ENCODE data around the gene ARHGAP15.

ARHGAP15 gene

DNA sequence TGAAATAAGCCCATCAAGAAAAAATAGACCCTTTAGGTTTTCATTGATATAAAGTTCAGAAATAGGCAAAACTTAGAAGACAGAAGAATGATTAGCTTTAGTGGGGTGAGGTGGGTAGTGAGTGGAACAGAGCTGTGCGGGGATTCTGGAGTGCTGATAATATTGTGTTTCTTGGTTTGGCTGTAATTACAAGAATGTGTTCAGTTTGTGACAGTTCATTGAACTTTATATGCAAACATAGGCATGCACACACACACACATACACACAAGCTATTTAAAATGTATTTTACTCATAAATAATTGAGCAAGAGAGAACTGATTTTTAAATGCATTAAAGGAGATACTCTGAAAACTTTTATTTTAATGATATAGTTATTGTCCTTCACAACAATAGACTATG, 17.1 kb downstream of the ARHGAP15 start:
- no peak for DNase-seq

DNA sequence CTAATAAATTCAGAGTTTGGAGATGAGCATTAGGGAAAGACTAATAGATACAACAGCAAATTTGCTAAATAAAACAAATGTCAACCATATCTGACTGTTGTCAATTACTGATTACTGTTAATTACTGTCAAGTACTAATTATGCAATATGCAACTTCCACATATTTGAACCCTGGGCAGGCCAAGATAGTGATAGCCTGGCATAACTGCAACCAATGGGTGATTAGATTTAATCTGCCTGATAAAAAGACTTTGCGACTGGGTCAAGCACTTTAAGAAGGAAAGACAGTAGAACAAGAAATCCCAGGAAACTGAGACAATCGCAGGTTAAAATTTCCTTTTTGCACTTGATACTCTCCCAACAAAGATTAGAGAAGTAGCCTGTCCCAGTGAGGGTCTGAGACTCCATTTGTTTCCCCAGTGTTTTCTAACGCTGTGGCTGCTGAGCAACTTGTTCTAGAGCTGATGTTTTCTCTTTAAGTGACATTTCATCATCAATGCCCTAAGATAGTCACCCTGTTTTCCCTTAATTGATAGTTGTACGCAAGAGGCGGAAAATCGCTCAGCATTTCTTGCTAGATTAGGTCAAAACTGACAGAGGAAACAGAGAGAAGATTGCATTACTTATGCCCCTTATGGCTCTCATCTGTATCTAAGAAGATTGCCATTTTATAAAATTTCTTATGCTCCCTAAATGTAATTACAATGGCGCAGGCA, 17.8 kb downstream of the ARHGAP15 start:
- no peak for DNase-seq

DNA sequence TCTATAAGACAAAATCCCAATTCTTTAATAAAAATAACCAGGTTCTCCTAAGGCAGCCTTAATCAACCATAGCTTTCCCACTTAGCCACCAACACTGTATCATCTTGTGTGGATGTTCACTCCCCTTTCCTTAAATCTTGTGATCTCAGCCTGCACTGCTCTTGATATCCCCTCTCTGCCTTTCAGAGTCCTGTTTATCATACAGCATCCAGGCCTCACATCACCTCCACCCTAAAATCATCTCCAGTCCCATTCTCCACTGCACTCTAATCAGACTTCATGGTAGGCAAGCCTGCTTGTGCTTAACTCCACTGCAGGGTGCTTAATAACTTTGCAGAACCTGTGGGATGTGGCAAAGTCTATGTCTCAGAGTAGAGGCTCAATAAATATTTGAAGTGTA, 18.8 kb downstream of the ARHGAP15 start:
- no peak for DNase-seq

DNA sequence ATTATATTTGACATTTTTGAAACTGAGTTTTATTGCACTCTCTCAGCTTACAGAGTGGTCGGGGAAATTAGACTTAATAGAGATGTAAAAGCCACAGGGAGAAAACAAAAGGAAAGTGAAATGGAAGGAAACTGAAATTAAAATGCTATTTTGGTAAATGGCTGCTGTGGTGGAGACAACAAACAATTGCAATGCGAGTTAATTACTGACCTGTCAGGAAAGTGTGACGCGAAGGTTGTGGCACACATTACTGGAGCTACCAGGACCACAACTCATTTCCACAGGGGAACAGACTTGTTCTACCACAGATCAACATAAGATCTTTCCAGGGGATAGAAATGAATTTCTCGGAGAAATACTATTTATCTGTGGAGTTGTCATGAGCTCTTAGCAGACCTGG, 19.5 kb downstream of the ARHGAP15 start:
- no peak for DNase-seq

DNA sequence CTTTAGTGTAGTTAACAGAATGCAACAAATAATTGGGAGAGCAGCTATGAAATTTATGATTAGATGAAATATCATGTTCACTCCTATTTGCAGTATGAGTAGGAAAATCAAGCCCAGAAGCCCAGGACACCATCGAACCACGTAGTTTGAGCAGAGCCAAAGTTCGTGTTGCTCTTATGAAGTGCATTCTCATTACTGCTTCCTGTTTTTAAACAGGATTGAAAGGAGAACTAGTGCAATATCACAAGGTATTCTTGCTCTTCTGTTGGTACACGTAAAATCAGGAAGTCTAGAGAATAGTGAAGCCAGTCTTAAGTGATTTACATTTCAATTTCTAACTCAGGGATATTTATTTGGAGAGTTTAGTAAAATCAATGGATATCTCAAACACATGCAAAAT, 21.1 kb downstream of the ARHGAP15 start:
- no peak for DNase-seq

DNA sequence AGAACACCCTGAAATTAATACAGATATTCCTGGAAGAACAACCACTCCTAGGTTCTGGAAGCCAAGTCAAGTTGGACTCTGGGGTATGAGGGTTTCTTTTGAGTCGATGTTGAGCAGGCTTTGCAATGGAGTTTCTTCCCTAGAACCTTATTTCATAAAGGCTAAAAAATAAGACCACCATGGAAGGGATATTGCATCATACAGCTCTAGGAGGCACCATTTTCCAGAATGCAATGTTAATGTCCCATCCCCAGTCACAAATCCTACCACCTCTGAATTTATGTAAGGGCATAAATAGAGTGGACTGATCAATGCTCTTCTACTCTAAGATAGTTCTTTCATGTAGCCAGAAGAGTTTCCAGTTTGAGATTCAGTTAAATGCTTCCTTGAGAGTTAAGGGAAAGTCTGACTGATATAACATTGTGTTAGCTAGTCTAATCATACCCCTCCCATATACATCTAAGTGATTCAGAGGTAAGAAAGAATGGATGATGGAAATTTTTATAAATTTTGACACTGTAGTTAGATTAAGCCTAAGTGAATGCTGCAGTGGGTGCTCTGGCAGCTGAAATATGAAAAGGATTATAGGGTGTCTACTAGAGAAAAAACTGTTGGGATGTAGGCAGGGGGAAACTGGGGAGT, 22.0 kb downstream of the ARHGAP15 start:
- no peak for DNase-seq

DNA sequence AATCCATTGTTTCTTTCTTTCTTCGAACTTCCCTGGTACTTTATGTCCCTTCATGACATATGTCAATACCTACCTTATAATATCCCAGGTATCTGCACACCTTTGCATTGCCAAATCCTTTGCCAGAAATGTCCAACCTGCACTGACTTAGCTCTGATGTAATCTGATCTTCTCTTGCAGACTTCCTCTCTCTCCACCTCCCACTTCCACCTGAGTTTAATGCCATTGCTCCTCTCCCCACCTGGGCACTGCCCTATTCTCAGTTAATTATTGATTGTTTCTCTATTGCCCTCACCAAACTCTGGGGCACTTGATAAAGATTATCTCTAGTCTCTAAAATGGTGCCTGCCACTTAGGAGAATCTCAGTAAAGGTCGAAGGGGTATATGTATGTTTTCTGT, 23.0 kb downstream of the ARHGAP15 start:
- DNase-seq = no peak

DNA sequence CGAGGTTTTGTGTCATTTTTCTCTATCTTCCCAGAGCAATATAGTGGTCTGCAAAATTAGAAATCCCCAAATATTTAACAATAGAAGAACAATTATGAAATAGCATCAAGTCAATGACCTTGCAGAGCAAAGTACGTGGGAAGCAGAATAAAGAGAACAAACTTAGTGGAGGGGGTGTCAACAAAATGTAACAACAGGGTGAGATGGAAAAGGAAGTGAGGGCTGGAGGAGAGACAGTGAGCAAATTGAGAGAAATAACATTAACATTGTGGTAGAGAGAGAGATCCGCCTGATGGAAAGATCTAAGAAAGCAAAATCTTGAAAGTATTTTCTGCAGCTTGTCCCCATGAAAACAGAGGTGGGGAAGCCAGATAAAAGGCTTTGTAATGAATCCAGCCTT, 23.4 kb downstream of the ARHGAP15 start:
- no peak for DNase-seq

DNA sequence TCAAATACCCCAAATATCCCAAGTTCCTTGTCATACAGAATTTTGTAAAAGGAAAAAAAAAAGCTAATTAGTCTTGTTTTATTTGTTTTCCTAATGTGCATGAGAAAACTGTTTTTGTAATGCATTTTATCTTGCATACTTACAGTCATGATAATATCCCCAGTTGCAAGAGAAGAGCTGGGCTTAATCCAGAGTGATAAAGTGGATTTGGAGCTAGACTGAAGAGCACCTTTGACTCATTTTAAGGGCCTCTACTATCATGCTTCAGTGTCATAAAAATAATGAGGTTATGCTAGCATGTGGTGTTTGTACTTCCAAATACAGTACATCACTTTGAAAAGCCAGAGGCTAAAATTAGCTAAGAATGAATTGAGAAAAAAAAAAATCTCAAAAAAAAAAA, 26.4 kb downstream of the ARHGAP15 start:
- DNase-seq = no peak

DNA sequence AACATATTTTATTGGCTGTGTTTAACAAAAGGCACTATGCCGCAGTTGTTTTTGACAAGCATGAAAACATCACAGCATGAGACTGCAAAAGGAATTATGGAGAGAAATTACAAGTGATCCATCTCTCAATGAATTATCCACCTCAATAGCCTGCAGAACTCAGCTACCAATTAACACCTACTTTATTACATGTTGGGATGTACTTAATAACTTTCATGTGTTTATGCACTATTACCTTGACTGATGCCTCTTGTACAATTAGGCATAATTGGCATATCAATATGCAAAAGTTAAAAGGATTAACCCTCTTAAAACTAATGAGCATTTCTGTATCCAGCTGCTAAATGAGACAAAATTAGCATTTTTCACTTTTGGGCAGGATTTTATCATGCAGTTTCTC, 27.8 kb downstream of the ARHGAP15 start:
- peak; percentile 5 for DNase-seq

DNA sequence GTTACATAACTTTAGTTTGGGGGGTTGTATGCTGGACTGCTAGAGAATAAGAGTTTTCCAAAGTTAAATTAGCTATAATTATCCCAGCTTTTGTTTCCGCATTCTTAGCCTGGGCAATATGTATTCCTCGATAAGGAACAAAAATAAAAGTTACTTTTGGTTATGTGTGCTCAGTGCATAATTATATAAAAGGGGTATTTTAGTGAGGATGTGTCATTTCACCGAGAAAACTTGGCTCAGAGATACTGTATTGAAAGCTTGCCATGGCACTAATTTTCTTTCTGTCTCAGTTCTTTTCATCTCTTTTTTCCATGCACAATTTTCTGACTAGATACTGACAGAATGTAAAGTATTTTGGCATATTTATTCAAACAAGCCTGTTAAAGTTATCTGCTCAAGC, 28.2 kb downstream of the ARHGAP15 start:
- no peak for DNase-seq

DNA sequence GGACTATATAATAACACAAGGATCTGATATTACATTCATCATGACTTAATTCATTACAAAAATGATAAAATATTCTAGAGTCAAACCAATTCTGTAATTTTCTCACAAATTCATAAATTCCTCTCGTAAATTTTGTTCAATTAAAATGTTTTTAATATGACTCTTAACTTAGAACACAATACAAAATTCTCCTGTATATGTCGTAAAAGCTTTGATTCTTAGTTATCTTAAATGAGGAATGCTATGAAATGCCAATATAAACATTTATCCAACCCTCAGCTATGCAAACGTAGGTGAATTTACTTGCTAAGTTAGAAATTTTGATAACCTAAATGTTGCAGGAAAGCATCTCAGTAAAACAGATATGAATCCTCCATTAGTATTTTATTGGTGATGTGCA, 28.9 kb downstream of the ARHGAP15 start:
- no peak for DNase-seq

DNA sequence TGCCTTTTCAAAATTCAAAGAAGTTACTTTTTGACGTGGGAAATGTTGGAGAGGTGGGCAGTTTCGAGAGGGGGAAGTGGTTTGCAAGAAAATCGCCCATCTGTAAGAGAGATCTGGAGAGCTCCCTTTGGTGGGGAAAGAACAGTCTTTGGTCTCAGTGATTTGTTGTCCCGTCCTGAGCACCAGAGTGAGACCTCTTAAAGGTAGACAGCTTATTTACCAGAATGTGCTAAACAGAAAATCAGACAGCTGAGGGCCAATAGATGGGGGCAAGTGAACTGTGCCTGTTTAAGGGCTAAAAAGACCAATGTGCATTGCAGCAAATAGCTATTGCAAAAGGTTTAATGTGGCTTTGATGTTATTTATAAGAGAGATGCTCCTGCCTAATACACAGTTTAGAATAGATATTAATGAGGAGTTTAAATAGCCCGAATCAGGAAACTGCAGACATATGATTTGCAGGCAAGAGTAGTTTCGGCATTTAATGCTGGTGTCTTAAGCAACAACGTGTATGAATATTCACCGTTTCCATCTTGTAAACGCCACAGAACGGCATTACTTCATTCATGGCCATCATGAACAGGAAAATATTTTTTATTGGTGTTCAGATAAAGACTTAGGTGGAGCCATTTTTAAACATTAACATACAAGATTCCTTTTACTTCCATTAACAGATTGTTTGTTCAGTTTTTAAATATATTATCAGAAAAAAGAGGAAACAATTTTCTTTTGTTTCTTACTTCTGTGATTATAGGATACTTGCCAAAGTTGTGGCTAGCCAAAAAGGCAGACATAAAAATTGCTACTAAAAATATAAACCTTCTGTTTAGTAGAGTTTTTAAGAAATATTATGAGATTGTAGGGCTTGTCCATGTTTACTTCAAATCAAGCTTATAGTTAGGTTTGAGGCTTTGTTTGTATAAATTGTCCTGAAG, 29.6 kb downstream of the ARHGAP15 start:
- no peak for DNase-seq

DNA sequence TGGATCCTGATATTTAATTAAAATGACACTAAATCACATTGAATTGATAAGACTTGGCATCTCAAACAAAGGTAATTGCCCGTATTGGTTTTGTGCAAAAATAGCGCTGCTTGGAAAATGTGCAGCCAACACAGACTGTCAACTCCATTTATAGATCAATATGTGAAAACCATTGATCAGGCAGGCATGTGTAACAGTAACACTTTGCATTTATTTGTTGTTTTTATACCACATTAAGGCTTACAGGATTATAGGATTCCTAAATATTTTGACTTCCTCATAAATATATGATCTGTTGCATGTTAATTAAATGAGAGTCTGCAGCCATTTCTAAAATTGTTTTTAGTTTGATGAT, 30.2 kb downstream of the ARHGAP15 start:
- DNase-seq = no peak

DNA sequence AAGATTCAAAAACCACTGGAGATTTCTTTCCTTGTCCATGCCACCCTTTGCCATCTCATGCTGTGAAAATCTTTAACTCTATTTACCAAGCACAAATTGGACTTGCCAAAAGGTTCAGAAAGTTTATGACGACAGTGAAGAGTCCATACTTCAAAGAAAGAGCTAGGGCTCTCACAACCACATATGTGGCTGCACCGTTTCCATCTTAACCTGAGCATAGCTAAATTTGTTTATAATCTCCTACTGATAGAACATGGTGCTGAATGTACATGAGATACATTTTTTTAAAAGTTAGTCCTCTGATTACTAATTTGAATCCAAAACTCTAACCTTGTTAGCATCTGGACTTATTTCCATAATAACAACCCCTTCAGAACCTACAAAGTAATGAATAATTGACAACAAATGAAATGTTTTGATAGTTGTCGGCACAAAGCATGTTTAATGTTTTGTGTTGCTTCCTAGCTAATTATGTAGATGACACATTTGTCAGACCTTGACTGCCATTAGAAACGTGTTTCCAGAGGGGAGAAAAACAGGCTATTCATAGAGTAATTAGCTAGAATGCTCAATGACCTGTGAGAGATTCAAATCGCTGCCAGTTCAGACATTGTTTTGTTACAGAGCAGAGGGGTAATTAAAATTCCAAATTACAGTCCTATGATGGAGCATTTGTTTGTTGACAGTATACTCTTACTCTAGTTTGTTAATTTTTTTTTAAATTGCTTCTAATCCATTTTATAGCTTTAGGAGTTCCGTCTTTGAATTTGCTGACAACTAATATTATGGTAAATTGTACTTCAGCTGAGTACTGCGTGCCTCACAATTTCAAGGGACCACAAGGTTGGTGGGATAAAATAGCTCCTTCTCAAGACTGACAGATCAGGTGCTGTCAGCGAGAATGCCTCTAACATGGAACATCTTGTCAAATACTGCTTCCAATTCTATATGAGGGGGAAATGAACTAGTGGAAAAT, 31.8 kb downstream of the ARHGAP15 start:
- DNase-seq = peak; percentile 47

DNA sequence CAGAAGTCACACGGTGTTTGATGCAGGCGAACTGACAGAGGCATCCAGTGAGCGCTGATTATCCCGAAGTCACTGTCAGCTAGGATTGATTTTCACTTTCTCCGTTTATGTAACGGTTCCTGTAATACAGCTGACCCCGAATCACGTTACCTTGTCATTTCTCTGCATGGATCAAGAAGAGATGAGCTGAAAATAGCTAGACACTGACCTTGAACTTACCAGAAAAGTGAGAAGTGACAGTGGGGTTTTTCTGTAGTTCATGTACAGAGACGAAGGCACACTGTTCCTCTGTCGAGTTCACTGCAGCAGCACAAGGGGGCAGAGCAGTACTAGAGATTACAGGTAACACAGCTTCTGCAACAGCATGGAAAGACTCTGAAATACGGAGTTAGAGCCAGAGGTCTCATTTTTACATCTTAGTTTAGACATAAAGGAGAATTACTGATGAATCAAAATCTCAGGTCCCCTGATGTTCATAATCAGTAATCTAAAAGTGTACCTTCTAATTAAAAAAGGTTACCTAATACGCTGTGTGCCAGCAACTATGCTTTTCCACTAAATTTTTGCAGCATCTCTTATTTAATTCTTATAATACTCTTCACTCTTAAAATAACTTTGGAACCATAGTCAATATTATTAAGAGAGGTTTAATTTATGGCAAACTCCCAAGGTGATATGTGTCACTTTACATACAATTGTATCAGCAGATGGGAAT, 33.1 kb downstream of the ARHGAP15 start:
- DNase-seq = peak; percentile 24

DNA sequence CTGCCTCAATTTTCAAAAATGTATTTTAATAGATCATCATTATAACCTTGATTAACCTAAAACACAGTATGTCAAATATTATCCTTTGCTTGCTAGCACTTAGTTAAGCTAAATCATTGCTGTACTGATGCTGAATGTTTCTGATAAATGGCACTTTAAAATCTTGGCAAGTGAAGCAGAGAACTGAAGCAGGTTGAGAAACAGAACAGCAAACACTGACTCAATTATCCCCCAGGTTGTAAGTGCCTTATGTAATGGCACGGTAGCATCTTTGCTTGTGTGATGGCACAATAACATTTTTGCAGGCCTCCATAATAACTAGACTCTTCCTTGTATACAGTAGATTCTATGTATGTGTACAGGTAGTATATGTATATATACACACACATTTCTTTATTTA, 33.8 kb downstream of the ARHGAP15 start:
- no peak for DNase-seq

DNA sequence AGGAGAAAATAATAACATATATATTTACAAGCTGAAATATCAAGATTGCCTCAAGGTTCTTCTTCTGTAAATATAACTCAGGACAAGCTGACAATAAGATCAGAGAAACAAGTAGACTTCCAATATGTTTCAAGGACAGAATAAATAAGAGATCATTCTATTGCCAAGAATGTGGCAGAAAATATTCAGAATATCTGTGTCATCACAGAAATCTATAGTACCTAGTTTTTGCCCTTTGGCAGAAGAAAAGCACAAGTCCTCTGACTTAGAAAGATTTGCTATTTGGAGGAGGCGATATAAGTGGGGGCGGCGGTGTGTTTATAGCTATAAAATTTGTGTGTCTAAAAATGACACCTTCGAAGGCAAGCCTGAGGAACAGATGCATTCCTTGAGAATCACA, 34.3 kb downstream of the ARHGAP15 start:
- no peak for DNase-seq

DNA sequence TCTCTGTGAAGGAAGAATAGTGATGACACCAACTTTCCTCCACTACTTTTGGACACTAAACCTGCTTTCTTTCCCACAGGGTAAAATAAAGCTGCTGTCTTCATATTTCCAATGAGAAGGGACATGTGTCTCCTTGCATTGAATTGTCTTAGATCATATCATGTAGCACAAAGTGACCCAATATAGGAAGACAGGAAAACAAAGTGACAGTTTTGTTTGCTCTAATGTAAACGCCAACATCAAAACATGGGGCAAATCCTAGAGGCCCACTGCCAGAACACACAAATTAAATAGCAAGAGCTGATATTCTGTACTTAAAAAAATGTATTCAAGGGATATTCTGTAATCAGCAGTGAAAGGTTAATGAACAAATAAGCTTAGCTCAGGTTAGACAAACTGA, 36.1 kb downstream of the ARHGAP15 start:
- DNase-seq = no peak

DNA sequence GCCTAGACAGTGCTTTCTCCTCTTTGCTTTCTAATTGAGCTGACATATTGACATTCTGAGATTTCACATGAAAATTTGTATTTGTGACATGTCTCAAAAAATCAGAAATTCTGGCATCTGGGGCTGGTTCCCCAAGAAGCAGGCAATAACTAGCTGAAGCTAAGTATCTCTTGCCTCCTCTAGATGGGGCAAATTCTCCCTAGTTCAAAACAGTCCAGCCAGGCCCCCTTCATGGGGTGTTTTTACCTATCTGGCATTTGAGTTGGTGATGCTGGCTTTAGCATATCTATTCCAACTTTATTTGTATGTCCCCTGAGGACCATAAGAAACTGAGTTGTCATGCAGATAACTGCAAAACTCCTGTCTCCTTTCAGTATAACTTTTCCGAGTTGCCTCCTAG, 39.9 kb downstream of the ARHGAP15 start:
- DNase-seq = no peak

DNA sequence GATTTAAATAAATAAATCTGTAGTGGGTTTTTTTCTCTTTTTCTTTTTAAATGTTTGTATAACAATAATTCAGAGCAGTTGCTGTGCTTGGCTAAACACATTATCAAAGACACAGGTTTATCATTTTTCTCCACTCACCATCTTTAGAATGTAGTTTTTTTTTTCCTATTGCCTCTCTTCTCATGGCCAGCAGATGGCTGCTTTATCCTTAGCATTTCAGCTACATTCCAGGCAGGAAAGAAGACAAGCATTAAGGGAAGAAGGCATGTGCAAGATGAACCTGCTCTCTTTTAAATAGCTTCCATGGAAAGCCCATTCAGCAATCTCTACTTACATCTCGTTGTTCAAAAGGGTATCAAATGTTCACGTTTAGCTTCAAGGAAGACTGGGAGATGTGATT, 42.6 kb downstream of the ARHGAP15 start:
- DNase-seq = no peak

DNA sequence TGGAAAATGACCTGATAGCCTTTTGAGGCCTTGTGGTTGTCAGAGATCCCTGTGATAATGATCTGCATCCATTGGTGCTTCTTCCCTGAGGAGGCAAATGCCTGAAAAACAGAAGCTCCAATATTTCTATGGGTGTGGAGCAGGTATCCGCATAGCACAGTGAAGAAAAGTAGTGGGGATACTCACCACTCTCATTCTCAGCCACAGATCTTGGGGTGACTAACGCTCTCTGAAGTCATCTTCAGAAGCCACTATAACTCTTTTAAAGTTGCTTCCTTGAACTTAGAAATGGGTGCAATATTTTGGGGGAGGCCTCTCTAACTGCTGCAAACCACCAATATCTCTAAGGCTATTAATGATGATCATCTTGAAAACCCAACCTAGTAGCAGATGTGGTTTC, 46.2 kb downstream of the ARHGAP15 start:
- no peak for DNase-seq

Data from NCI-H69 (cell line).